ENCODE measurements around the gene CENATAC.

DNA sequence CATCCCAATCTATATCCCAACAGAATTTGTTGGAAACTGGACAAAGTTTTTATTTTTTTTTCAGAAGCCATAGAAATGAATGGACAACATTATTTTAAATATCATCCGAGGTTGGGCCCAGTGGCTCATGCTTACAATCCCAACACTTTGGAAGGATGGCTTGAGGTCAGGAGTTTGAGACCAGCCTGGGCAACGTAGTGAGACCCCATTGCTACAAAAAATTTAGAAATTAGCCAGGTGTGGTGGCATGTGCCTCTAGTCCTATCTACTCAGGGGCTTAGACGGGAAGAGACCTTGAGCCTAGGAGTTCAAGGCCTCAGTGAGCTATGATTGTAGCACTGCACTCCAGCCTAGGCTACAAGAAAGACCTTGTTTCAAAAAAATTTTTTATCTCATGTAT lies 36.9 kb downstream of the CENATAC start:
- TF ChIP-seq, protein P1, sequence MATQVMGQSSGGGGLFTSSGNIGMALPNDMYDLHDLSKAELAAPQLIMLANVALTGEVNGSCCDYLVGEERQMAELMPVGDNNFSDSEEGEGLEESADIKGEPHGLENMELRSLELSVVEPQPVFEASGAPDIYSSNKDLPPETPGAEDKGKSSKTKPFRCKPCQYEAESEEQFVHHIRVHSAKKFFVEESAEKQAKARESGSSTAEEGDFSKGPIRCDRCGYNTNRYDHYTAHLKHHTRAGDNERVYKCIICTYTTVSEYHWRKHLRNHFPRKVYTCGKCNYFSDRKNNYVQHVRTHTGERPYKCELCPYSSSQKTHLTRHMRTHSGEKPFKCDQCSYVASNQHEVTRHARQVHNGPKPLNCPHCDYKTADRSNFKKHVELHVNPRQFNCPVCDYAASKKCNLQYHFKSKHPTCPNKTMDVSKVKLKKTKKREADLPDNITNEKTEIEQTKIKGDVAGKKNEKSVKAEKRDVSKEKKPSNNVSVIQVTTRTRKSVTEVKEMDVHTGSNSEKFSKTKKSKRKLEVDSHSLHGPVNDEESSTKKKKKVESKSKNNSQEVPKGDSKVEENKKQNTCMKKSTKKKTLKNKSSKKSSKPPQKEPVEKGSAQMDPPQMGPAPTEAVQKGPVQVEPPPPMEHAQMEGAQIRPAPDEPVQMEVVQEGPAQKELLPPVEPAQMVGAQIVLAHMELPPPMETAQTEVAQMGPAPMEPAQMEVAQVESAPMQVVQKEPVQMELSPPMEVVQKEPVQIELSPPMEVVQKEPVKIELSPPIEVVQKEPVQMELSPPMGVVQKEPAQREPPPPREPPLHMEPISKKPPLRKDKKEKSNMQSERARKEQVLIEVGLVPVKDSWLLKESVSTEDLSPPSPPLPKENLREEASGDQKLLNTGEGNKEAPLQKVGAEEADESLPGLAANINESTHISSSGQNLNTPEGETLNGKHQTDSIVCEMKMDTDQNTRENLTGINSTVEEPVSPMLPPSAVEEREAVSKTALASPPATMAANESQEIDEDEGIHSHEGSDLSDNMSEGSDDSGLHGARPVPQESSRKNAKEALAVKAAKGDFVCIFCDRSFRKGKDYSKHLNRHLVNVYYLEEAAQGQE (IDR thresholded peaks at IDR 0.05), result no peak
- TF ChIP-seq YY1 (IDR thresholded peaks at IDR 0.05) (no peak), RAD21 (IDR thresholded peaks at IDR 0.05) (no peak), SP1 (IDR thresholded peaks at IDR 0.05) (no peak), TAF1 (conservative IDR thresholded peaks at IDR 0.05) (no peak), JUND (IDR thresholded peaks at IDR 0.05) (no peak), GABPA (IDR thresholded peaks at IDR 0.05 in 1 of 2, conservative IDR thresholded peaks at IDR 0.05 in 1 of 2) (no peak)
- TF ChIP-seq, protein P2, sequence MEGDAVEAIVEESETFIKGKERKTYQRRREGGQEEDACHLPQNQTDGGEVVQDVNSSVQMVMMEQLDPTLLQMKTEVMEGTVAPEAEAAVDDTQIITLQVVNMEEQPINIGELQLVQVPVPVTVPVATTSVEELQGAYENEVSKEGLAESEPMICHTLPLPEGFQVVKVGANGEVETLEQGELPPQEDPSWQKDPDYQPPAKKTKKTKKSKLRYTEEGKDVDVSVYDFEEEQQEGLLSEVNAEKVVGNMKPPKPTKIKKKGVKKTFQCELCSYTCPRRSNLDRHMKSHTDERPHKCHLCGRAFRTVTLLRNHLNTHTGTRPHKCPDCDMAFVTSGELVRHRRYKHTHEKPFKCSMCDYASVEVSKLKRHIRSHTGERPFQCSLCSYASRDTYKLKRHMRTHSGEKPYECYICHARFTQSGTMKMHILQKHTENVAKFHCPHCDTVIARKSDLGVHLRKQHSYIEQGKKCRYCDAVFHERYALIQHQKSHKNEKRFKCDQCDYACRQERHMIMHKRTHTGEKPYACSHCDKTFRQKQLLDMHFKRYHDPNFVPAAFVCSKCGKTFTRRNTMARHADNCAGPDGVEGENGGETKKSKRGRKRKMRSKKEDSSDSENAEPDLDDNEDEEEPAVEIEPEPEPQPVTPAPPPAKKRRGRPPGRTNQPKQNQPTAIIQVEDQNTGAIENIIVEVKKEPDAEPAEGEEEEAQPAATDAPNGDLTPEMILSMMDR (IDR thresholded peaks at IDR 0.05; ENCODE audit: low read depth, low read length, missing input control), result no peak
- TF ChIP-seq, protein P3, sequence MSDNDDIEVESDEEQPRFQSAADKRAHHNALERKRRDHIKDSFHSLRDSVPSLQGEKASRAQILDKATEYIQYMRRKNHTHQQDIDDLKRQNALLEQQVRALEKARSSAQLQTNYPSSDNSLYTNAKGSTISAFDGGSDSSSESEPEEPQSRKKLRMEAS (IDR thresholded peaks at IDR 0.05), result no peak
- TF ChIP-seq, protein P4, sequence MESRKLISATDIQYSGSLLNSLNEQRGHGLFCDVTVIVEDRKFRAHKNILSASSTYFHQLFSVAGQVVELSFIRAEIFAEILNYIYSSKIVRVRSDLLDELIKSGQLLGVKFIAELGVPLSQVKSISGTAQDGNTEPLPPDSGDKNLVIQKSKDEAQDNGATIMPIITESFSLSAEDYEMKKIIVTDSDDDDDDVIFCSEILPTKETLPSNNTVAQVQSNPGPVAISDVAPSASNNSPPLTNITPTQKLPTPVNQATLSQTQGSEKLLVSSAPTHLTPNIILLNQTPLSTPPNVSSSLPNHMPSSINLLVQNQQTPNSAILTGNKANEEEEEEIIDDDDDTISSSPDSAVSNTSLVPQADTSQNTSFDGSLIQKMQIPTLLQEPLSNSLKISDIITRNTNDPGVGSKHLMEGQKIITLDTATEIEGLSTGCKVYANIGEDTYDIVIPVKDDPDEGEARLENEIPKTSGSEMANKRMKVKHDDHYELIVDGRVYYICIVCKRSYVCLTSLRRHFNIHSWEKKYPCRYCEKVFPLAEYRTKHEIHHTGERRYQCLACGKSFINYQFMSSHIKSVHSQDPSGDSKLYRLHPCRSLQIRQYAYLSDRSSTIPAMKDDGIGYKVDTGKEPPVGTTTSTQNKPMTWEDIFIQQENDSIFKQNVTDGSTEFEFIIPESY (IDR thresholded peaks at IDR 0.05), result no peak

All from liver (tissue), 3 donors.